Fibroblast of mammary gland (primary cell): ENCODE results near the gene PRKN.

Experiments used
- DNase-seq: peaks from one replicate; pipeline ENCODE4 v3.0.0-alpha.2; 2010; ENCODE audit warnings: low read depth
- H3K4me3 ChIP-seq: 2 replicates; pipeline ENCODE4 v1.5.1; 2011; ENCODE audit warnings: low read depth, mild to moderate bottlenecking, low read length, moderate library complexity; ENCODE audit not compliant: control insufficient read depth
- CTCF ChIP-seq: conservative IDR thresholded peaks from 2 replicates; pipeline ENCODE4 v1.5.1; 2011; ENCODE audit warnings: low read depth, low read length, inconsistent platforms; ENCODE audit not compliant: control insufficient read depth, insufficient read depth

The PRKN gene

GRCh38 chr6:161677188-161677587 lies 1050.4 kb downstream of the PRKN start:
- no peak overlapping the region for H3K4me3 ChIP-seq
- no peak for TF ChIP-seq CTCF
- no peak for DNase-seq

- DNase-seq, result no peak
- no peak for TF ChIP-seq CTCF
Measured at GRCh38 chr6:161676586-161676985, 1051.0 kb downstream of the PRKN start.

GRCh38 chr6:161674930-161675682 lies 1052.5 kb downstream of the PRKN start:
- DNase-seq, result no peak
- no peak overlapping the region for H3K4me3 ChIP-seq
- TF ChIP-seq CTCF, result no peak

More at GRCh38 chr6:161676586-161676985, 1051.0 kb downstream of the PRKN start:
- H3K4me3 ChIP-seq, result no peak overlapping the region

- DNase-seq, result no peak
- TF ChIP-seq CTCF, result no peak
- no peak overlapping the region for H3K4me3 ChIP-seq
Measured at GRCh38 chr6:161673026-161673425, 1054.5 kb downstream of the PRKN start.

GRCh38 chr6:161671117-161671516 lies 1056.4 kb downstream of the PRKN start:
- DNase-seq, result no peak
- no peak overlapping the region for H3K4me3 ChIP-seq
- no peak for TF ChIP-seq CTCF

GRCh38 chr6:161668665-161669064 lies 1058.9 kb downstream of the PRKN start:
- no peak for TF ChIP-seq CTCF
- H3K4me3 ChIP-seq, result no peak overlapping the region
- DNase-seq, result no peak
